ENCODE data around the gene PIGC. TPM values are rescaled to one million over a fixed set of nuclear protein-coding genes. Genes with fewer than 3 reads are reported as not detected.

Gene PIGC
- total and polyA plus RNA-seq, 3 donors from 2014 or later, result 25.2 to 45.6 (median 31.3) TPM

GRCh38 chr1:172465617-172466016 is 21.7 kb upstream of the PIGC start:
- Histone ChIP-seq H3K4me1 (peaks cover 7% of the 10 kb centered on the region), H3K27me3 (no peaks in the 10 kb centered on the region), H3K27ac (no peak overlapping the region), H3K36me3 (ENCODE audit: low read depth, missing control alignments) (no peaks in the 10 kb centered on the region), H3K4me3 (no peak overlapping the region), H3K9me3 (no peaks in the 10 kb centered on the region)
- WGBS, 2 donors, result 59 to 86% methylated on average over 1 of the region's 1 CpG
- no peak for TF ChIP-seq CTCF (IDR thresholded peaks at IDR 0.05)
- TF ChIP-seq POLR2A (IDR thresholded peaks at IDR 0.05), result no peak
- no peak for DNase-seq
- intact Hi-C loops (cut with DNase I; ENCODE audit: low total_unique reads), result no loop called here

GRCh38 chr1:172460887-172461315 is 17.0 kb upstream of the PIGC start:
- H3K27ac ChIP-seq, result peak overlapping the region in 1 of 2 donors; percentile 48
- H3K27me3 ChIP-seq, result no peaks in the 10 kb centered on the region
- intact Hi-C loops (cut with DNase I; ENCODE audit: low total_unique reads), result no loop called here
- H3K4me3 ChIP-seq, result no peak overlapping the region
- 38 to 67% methylated on average over 1 of the region's 1 CpG for WGBS, 2 donors
- H3K4me1 ChIP-seq, result peaks cover 5% of the 10 kb centered on the region
- H3K9me3 ChIP-seq, result no peaks in the 10 kb centered on the region
- no peaks in the 10 kb centered on the region for H3K36me3 ChIP-seq (ENCODE audit: low read depth, missing control alignments)
- DNase-seq, result no peak
- TF ChIP-seq POLR2A (IDR thresholded peaks at IDR 0.05), result no peak
- TF ChIP-seq CTCF (IDR thresholded peaks at IDR 0.05), result no peak

GRCh38 chr1:172460177-172460576 is 16.3 kb upstream of the PIGC start:
- H3K9me3 ChIP-seq, result no peaks in the 10 kb centered on the region
- intact Hi-C loops (cut with DNase I; ENCODE audit: low total_unique reads), result no loop called here
- H3K4me3 ChIP-seq, result no peak overlapping the region
- WGBS, 2 donors, result 80 to 89% methylated on average over 1 of the region's 1 CpG
- H3K36me3 ChIP-seq (ENCODE audit: low read depth, missing control alignments), result no peaks in the 10 kb centered on the region
- no peak for TF ChIP-seq POLR2A (IDR thresholded peaks at IDR 0.05)
- no peak for TF ChIP-seq CTCF (IDR thresholded peaks at IDR 0.05)
- no peak overlapping the region for H3K27ac ChIP-seq
- no peaks in the 10 kb centered on the region for H3K27me3 ChIP-seq
- DNase-seq, result no peak
- H3K4me1 ChIP-seq, result peaks cover 5% of the 10 kb centered on the region

- no peak for DNase-seq
- intact Hi-C loops (cut with DNase I; ENCODE audit: low total_unique reads), result no loop called here
- H3K4me1 ChIP-seq, result peaks cover 5% of the 10 kb centered on the region
- 88 to 92% methylated on average over 1 of the region's 1 CpG for whole genome bisulfite sequencing, 2 donors
- no peak overlapping the region for H3K27ac ChIP-seq
- TF ChIP-seq CTCF (IDR thresholded peaks at IDR 0.05) (no peak), POLR2A (IDR thresholded peaks at IDR 0.05) (no peak)
- H3K36me3 ChIP-seq (ENCODE audit: low read depth, missing control alignments), result no peaks in the 10 kb centered on the region
- no peaks in the 10 kb centered on the region for H3K9me3 ChIP-seq
- H3K27me3 ChIP-seq, result no peaks in the 10 kb centered on the region
- H3K4me3 ChIP-seq, result no peak overlapping the region
Measured at GRCh38 chr1:172457479-172458130, 13.7 kb upstream of the PIGC start.

GRCh38 chr1:172456344-172456769 is 12.5 kb upstream of the PIGC start:
- Histone ChIP-seq H3K4me1 (peaks cover 5% of the 10 kb centered on the region), H3K4me3 (no peak overlapping the region), H3K27ac (no peak overlapping the region), H3K9me3 (no peaks in the 10 kb centered on the region), H3K27me3 (no peaks in the 10 kb centered on the region), H3K36me3 (ENCODE audit: low read depth, missing control alignments) (no peaks in the 10 kb centered on the region)
- no peak for DNase-seq
- TF ChIP-seq POLR2A (IDR thresholded peaks at IDR 0.05), result no peak
- no peak for TF ChIP-seq CTCF (IDR thresholded peaks at IDR 0.05)
- WGBS, 2 donors, result 74 to 81% methylated on average over 5 of the region's 5 CpGs
- intact Hi-C loops (cut with DNase I; ENCODE audit: low total_unique reads), result no loop called here
